Ammon's horn (tissue), 1 donor: ENCODE results near the gene NWD2.

Experiments
- DNase-seq: peaks from one replicate; pipeline ENCODE4 v3.0.0-alpha.2; 2016; ENCODE audit warnings: low spot score

NWD2 gene

GRCh38 chr4:37465296-37465695 lies 220.8 kb downstream of the NWD2 start:
- DNase-seq: no peak

GRCh38 chr4:37465845-37466244 lies 221.3 kb downstream of the NWD2 start:
- no peak for DNase-seq

DNA sequence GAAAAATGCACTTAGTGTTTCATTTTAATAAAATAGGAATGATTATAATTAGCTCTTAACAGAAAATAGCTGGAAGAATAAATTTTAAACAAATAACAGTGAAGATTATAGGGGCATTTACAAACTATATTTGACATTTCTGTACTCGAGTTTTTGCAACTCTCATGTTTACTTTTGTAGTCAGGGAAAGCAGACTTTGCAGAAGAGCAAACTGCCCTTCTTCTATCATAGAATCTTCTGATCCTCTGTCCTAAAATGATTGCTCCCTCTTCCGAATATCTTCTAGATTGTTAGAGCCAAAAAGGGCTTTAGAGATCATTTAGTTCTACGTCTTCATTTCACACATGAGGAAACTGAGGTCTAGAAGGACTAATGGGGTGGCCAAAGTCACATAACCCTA lies 222.7 kb downstream of the NWD2 start:
- no peak for DNase-seq

DNA sequence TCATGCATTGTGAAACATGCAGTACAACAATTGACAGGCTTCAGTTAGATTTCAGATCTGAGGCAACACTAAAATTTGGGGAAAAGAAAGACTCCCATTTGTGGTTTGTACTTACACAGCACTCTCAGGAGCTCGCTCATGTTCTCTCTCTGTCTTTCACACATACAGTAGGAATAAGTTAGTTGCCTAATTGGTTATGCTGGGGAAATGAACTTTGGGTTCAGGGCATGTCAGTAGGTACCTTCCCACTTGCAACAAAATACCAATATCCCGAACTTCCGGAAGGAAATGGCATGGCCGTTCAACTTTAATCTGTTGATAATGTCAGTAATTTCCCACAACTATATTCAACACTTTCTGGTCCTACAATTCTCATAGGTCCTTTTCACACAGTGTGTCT lies 223.3 kb downstream of the NWD2 start:
- DNase-seq: no peak

GRCh38 chr4:37469286-37469685 lies 224.7 kb downstream of the NWD2 start:
- no peak for DNase-seq

GRCh38 chr4:37470245-37470644 lies 225.7 kb downstream of the NWD2 start:
- no peak for DNase-seq

- no peak for DNase-seq
Measured at GRCh38 chr4:37471093-37471492, 226.6 kb downstream of the NWD2 start.

DNA sequence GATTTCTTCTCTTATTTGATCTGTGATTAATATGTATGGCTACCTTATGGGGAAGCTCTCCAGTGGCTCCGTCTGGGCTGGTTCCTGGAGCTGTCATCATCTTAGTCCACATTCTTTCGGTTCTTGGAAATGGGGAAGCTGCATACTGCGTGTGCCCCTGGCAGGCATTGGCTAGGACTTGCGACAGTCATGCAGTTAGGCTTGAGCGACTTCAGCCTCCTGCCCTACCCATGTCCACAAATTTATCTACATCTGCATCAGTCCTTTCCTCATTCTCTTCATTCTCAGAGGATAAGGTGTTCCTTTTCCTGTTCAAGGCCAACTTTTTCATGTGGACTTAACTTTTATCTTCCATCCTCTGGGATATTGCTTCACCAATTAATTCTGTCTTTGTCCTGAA lies 227.4 kb downstream of the NWD2 start:
- peak; percentile 49 for DNase-seq

DNA sequence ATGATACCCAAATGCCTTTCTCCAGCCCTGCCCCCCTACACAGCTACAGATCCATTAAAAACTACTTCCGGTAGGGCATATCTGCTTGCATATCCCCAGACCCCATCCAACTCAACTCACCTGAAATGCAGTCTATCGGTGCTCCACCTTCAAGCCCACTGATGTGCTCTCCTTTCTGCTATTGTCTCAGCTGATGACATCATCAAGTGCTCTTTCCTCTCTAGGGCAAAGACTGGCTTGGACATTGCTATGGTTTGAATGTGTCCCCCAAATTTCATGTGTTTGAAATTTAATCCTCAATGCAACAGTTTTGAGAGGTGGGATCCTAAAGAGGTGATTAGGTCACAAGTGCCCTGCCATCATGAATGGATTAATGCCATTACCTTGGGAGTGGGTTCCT lies 229.3 kb downstream of the NWD2 start:
- no peak for DNase-seq

DNA sequence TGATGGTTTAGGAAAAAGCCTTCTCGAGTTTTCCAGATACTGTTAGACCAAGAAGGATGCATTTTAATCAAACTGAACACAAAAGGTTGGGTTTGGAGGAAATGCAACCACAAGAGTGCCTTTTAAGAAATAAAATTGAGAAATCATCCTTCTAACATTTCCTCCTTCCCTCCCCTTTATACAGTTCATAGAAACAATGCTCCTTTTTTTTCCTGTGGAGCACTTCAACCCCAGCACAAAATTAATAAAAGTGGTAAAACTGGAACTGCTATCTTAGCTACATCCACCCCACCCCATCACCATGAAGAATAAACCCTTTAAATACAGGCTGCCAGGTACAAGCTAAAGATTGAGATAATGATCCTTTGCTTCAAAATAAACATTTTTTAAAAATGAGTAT lies 230.5 kb downstream of the NWD2 start:
- DNase-seq: no peak

DNA sequence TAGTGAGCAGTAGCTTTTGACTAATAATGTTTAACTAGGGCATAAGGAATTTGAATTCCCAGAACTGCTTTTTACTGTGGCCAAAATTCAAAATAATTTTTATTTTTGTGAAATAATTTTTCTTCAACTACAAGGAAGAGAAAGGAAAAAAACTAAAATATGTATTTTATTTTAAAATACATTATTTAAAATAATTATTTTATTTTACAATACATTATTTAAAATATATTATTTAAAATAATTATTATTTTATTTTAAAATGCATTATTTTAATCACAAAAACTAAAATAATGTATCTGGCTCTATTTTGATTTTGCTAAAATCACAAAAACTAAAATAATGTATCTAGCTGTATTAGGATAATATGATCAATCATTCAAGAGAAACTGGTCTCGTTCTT lies 231.2 kb downstream of the NWD2 start:
- no peak for DNase-seq

DNA sequence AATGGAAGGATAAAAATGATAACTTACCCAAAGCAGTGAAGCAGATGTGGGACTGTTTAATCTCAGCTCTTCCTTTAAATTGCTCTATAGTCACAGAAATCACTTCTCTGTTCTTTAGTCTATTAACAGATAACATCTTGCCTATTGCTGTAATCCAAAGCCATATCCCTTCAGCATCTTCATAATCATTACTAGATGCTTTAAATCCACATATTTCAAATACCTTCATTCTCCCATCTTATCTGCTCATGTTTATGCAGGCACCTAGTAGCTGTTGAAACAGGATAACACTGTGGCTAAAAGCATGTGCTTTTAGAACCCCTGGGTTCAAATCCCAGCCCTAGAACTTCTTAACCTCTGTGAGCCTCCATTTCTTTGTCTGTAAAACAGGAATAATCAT lies 231.7 kb downstream of the NWD2 start:
- no peak for DNase-seq

GRCh38 chr4:37476691-37477090 lies 232.1 kb downstream of the NWD2 start:
- no peak for DNase-seq

DNA sequence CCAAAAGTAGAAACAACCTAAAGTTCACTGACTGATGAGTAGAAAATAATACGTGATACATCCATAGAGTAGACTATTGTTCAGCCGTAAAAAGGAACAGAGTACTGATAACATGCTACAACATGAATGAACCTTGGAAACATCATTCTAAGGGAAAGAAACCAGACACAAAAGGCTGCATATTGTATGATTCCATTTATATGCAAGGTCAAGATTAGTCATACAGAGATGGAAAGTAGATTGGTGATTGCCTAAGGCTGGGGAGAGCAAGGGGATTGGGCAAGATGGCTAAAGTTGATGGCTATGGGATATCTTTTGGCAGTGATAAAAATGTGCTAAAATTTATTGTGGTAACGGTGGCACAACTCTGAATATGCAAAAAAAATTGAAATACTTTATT lies 232.6 kb downstream of the NWD2 start:
- no peak for DNase-seq

- no peak for DNase-seq
Measured at GRCh38 chr4:37478151-37478550, 233.6 kb downstream of the NWD2 start.

- no peak for DNase-seq
Measured at GRCh38 chr4:37480509-37480908, 236.0 kb downstream of the NWD2 start.

DNA sequence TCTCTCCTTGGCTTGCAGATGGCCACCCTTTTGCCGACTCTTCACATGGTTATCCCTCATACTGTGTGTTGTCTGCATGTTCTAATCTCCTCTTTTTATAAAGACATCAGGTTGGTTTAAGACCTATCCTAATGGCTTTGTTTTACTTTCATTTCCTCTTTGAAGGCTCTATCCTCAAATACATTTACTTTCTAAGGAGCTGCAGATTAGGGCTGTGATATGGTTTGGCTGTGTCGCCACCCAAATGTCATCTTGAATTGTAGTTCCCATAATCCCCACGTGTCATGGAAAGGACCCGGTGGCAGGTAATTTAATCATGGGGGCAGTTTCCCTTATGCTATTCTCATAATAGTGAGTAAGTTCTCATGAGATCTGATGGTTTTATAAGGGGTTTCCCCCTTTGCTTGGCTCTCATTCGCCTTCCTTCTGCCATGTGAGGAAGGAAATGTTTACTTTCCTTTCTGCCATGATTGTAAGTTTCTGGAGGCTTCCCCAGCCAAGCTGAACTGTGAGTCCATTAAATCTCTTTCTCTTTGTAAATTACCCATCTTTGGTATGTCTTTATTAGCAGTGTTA lies 237.1 kb downstream of the NWD2 start:
- DNase-seq: no peak

GRCh38 chr4:37482236-37482913 lies 237.8 kb downstream of the NWD2 start:
- DNase-seq: no peak

DNA sequence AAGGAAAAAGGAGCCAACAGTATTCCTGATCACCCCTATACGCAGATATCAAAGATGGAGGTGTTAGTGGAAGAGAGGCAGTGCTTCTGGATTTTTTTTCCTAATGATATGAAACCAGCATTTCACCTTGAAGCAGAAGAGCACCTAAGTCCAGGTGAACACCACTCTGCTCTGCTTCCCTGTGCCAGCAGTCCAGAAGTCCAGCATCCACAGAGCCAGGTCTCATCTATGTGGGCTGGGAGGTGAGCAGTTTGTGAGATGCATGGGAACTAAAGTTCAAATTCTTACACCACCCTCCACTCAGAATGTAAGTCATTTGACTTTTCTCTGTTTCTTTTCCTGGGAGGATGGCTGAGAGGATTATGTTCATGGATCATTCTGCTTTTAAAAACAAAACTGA lies 239.1 kb downstream of the NWD2 start:
- DNase-seq: no peak

DNA sequence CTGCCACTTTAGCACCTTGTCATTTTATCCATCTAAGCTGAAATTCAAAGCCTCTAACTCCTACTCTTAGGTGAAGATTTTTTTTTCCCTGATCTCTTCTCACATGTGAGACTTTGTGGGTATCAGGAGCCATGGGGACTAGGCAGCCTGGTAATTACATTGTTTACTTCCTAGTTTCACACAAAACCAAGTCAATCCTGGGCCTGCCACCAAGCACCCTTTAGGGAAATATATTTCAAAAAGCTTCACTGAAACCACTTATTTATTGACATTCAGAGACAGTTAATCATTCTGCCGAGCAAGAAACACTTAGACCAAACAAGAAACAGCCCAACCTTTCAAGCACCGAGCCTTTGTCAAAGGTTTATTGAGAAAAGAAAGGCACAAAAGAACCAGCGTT lies 241.6 kb downstream of the NWD2 start:
- no peak for DNase-seq

DNA sequence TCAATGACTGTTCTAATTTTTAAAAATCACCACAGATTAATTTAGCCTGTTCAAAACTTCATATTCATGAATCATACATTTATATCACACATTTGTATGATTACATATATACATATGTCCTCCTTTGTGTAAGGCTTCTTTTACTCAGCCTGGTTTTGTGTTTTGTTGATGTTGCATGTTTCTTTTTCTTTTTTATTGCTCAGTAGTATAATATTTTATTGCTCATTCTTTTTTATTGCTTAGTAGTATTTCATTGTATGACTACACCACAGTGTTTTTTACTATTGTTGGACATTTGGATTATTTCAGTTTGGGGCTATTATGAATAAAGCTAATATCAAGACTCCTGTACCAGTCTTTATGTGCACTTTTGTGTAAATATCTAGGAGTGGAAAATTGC lies 243.1 kb downstream of the NWD2 start:
- DNase-seq: no peak

GRCh38 chr4:37489697-37490096 lies 245.2 kb downstream of the NWD2 start:
- DNase-seq: no peak

DNA sequence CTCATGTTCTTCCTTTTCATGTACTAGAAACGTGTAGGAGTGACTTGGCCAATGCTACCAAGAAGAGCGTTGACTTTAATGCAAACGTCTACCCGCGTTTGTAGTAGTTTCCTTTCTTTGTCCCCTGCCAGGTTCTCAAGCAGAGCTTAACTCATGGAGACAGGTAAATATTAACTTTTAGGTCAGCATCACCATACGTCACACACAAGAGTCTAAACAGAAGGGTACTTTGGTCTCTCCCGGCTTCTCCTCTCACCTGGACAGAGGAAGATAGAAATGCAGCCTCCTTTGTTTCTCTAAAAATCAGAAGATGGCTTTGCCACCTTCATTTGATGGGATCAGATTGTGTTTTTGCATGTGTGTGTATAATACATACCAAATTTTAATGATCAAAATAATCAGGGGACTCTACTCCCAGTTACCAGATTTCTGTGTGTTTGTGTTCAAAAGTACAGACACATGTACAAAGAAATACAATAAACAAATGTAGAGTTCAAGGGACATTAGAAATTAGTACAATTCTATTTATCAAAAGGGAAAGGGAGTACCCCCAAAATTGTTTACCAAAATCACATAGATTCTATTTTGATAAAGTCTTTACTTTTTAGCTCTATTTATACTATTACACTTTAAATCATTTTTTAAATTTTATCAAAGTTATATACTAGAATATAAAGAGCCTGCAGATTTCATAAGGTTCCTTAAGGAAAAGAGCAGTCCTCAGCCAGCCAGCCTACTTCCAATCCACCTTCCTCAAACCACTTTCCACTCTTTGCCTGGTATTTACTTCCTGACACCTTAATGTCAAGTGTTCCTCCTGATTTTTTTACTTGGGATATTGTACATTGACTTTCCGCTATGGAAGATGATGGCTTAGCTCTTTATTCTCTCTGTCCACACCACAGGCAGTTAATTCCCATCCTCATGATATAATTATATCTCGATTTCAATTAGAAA lies 246.1 kb downstream of the NWD2 start:
- no peak for DNase-seq
